Astrocyte of the cerebellum (primary cell): Measurements from ENCODE around the gene DOCK8.
"Not testable (repeated sequence)": the region's sequence is repeated elsewhere in the genome, so short reads cannot be mapped to it uniquely, and the experiment has no call there.

Source experiments
- DNase-seq: peaks from one replicate; pipeline ENCODE4 v3.0.0-alpha.2; 2011; ENCODE audit warnings: low read depth
- H3K4me3 ChIP-seq: 2 replicates; pipeline ENCODE4 v1.5.1; 2011; ENCODE audit warnings: mild to moderate bottlenecking, low read depth, low read length, moderate library complexity
- CTCF ChIP-seq: IDR thresholded peaks from 2 replicates; pipeline ENCODE4 v1.5.1; 2012; ENCODE audit warnings: low read length, low read depth, moderate library complexity, mild to moderate bottlenecking; ENCODE audit errors: missing control alignments
- in situ Hi-C: cut with HindIII; loops from 2 replicates; pipeline ENCODE4 v1.10.0; 2017; ENCODE audit warnings: low sequenced_read_pairs

DOCK8 gene

GRCh38 chr9:228929-229695 is 14.4 kb downstream of the DOCK8 start:
- DNase-seq, result no peak
- in situ Hi-C loops, result no loop called here
- TF ChIP-seq CTCF, result no peak
- no peak overlapping the region for H3K4me3 ChIP-seq

GRCh38 chr9:231625-232024 is 17.0 kb downstream of the DOCK8 start:
- H3K4me3 ChIP-seq, DNase-seq, in situ Hi-C loops: not testable (repeated sequence)

- H3K4me3 ChIP-seq, in situ Hi-C loops: not testable (repeated sequence)
Observed at GRCh38 chr9:233708-234107, 19.0 kb downstream of the DOCK8 start.

GRCh38 chr9:237141-237857 is 22.6 kb downstream of the DOCK8 start:
- no peak overlapping the region for H3K4me3 ChIP-seq
- no peak for TF ChIP-seq CTCF
- no peak for DNase-seq
- in situ Hi-C loops, result no loop called here

More at GRCh38 chr9:233708-234107, 19.0 kb downstream of the DOCK8 start:
- not testable (repeated sequence) for DNase-seq

- no peak for DNase-seq
- no peak for TF ChIP-seq CTCF
- no peak overlapping the region for H3K4me3 ChIP-seq
- in situ Hi-C loops, result no loop called here
Observed at GRCh38 chr9:237858-238345, 23.2 kb downstream of the DOCK8 start.

GRCh38 chr9:242461-243080 is 27.9 kb downstream of the DOCK8 start:
- DNase-seq, result no peak
- in situ Hi-C loops, result no loop called here
- TF ChIP-seq CTCF, result no peak
- no peak overlapping the region for H3K4me3 ChIP-seq

GRCh38 chr9:248278-248961 is 33.8 kb downstream of the DOCK8 start:
- TF ChIP-seq CTCF, result no peak
- in situ Hi-C loops, result no loop called here
- no peak for DNase-seq
- H3K4me3 ChIP-seq, result no peak overlapping the region
